GM12873 (cell line): Measurements from ENCODE around the gene AP1M2.
A peak's percentile ranks its signal among the peaks of the same experiment; 100 is the strongest.

Experiments used
- CTCF ChIP-seq: IDR thresholded peaks from 2 replicates; pipeline ENCODE4 v1.5.1; 2012; ENCODE audit warnings: low read depth, mild to moderate bottlenecking, moderate library complexity, low read length, control low read depth; ENCODE audit not compliant: insufficient read depth; ENCODE audit errors: missing control alignments

The AP1M2 gene

GRCh38 chr19:10577951-10578350 is 9.2 kb downstream of the AP1M2 start:
- no peak for TF ChIP-seq CTCF

- TF ChIP-seq CTCF, result no peak
These were observed 11.9 kb downstream of the AP1M2 start for GRCh38 chr19:10575011-10575716.

- TF ChIP-seq CTCF, result no peak
These were observed 12.7 kb downstream of the AP1M2 start for GRCh38 chr19:10574462-10574861.

GRCh38 chr19:10568826-10569651 is 18.1 kb downstream of the AP1M2 start, which contains the start of gene CDKN2D:
Gene CDKN2D (minus strand): TSS chr19:10568979. CDS start chr19:10568653, 326 bp downstream.
- peak; percentile 10 for TF ChIP-seq CTCF

GRCh38 chr19:10568062-10568825 is 18.9 kb downstream of the AP1M2 start:
- no peak for TF ChIP-seq CTCF

GRCh38 chr19:10567656-10568055 is 19.5 kb downstream of the AP1M2 start:
- TF ChIP-seq CTCF, result no peak
